Endothelial cell of coronary artery (primary cell): Measurements from ENCODE around the gene HJV. TPM values are rescaled to one million over a fixed set of nuclear protein-coding genes. Genes with fewer than 3 reads are reported as not detected.

Source experiments
- total RNA-seq: library from RNA; depleted of rRNA; stranded (reverse); fragments of >200 nt; gene quantifications from 2 replicates; pipeline ENCODE4 v1.2.3, GENCODE V29; 2014

The HJV gene, protein sequence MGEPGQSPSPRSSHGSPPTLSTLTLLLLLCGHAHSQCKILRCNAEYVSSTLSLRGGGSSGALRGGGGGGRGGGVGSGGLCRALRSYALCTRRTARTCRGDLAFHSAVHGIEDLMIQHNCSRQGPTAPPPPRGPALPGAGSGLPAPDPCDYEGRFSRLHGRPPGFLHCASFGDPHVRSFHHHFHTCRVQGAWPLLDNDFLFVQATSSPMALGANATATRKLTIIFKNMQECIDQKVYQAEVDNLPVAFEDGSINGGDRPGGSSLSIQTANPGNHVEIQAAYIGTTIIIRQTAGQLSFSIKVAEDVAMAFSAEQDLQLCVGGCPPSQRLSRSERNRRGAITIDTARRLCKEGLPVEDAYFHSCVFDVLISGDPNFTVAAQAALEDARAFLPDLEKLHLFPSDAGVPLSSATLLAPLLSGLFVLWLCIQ
- total RNA-seq = not detected in 2 replicates

DNA sequence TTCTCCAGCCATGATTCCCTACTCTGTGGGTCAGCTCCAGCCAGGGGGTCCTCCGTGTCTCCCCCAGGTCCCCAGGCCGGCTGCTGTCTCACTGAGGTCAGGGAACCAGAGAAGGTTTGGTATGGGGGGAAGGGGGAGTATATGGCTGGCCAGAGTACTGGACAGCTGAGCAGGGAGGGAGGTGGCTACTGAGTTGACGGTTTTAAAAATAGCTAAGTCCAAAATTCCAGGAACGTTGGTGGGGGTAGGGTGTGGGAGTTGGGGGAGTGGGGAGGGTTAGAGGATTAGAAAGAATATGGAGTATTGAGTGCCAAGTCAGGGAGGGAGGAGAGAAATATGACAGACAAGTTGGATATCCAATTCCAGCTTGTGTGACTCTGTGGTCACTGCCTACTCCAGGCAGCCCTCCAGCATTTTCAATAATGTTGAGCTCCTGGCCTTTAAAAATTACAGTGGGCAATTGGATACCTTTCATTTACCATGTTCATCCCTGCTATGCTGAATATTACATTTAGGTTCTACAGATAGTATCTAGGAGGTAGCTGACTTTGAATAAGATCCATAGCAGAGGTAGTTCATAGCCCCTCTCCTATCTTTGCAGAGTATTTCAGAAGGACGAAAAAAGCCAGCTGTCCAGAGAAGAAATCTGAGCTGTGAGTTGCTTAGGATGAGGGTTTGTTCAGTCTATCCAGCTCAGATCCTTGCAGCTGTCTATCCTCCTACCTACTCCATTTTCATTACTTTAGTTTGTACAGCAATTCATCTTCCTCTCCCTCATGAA, at the start of gene HJV:
Gene HJV, minus strand, starts transcription at position 114 of the 781 bp plus-strand sequence. CDS start 1,504 bp downstream, outside the sequence.

DNA sequence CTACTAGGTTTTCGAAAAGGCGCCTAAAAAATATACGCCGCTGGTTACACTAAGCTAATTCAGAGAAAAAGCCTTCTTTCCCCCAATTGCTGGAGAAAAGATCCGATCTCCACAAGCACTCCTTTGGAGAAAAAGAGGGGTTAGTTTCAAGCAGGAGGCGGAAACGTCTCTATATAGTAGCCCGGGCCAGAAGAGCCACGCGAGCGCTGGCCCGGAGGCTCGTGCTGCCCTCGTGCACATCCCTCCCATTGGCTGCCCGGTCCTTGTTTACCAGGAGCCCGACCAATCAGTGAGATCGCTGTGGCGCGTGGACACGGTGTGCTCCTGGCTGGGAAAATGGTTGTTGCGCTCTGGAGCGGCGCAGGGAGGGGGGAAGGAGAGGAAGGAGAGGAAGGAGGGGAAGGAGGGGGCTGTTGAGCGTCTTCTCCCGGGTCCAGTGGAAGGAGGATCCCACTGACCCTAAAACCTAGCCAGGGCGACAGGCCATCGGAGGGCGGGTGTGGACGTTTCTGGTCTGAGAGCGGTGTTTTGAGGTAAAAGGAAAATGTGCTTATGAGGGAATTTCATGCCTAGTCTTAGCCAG, 25.0 kb downstream of the HJV start, which contains the start of gene TXNIP:
Gene TXNIP, minus strand, starts transcription at position 147 of the 583 bp plus-strand sequence. CDS start 313 bp downstream, outside the sequence.

Other genes starting within 250 kb of the HJV start
- 12.8 and 13.4 TPM in 2 replicates for gene RNF115, start 197.6 kb downstream of the HJV start, total RNA-seq
- gene POLR3C, start 197.5 kb downstream of the HJV start, total RNA-seq = 26.2 and 27.8 TPM in 2 replicates
- 1.2 and 2.0 TPM in 2 replicates for gene NUDT17, start 176.1 kb downstream of the HJV start, total RNA-seq
- gene PIAS3, start 162.7 kb downstream of the HJV start, total RNA-seq = 5.7 and 9.4 TPM in 2 replicates
- 0.28 and 0.81 TPM in 2 replicates for gene ANKRD35, start 135.9 kb downstream of the HJV start, total RNA-seq
- 27.6 and 32.7 TPM in 2 replicates for gene ITGA10, start 111.7 kb downstream of the HJV start, total RNA-seq
- gene PEX11B, start 103.0 kb downstream of the HJV start, total RNA-seq = 24.5 and 25.9 TPM in 2 replicates
- 153 and 236 TPM in 2 replicates for gene RBM8A, start 94.3 kb downstream of the HJV start, total RNA-seq
- gene LIX1L, start 63.7 kb downstream of the HJV start, total RNA-seq = 18.5 and 18.7 TPM in 2 replicates
- gene ANKRD34A, start 57.2 kb downstream of the HJV start, total RNA-seq = 0.27 and 0.28 TPM in 2 replicates
- gene POLR3GL, start 57.0 kb downstream of the HJV start, total RNA-seq = 11.2 and 13.2 TPM in 2 replicates
- gene TXNIP, start 25.2 kb downstream of the HJV start, total RNA-seq = 30.4 and 109 TPM in 2 replicates
- gene NBPF10, start 123.1 kb upstream of the HJV start, total RNA-seq = 0.81 and 1.5 TPM in 2 replicates
- 19.9 and 30.3 TPM in 2 replicates for gene NOTCH2NLA, start 207.3 kb upstream of the HJV start, total RNA-seq